Pancreas (tissue), 10 donors: Measurements from ENCODE around the gene SHB. TPM values are rescaled to one million over a fixed set of nuclear protein-coding genes. Genes with fewer than 3 reads are reported as not detected.

Experiments used
- ATAC-seq, 4 donors: fragments of 200-7000 bp; cut with Tn5 transposase; one replicate each; pipeline versions ENCODE4 v1.8.0 to v1.9.1; 2020; ENCODE audit warnings: mild to moderate bottlenecking in 4 of 4, moderate library complexity in 4 of 4
- DNase-seq, 6 donors: peaks; one replicate each; pipeline ENCODE4 v3.0.0-alpha.2; 2020
- FAIRE-seq: peaks from 2 replicates; lab custom pipeline; 2012; peaks lifted over from hg19 to GRCh38; lab: Jason Lieb, UNC
- H3K27ac ChIP-seq, 4 donors: fragments of 200-600 bp; sonication (generic); 1 replicate in 3 of 4; 2 replicates in 1 of 4; pipeline versions ENCODE4 v1.5.0 to v1.8.0; 2020
- H3K27me3 ChIP-seq, 4 donors: fragments of 200-600 bp; one replicate each; pipeline ENCODE4 v1.8.0; 2021
- H3K36me3 ChIP-seq, 3 donors: fragments of 200-600 bp; sonication (generic) in 1 of 3; one replicate each; pipeline versions ENCODE4 v1.5.0 to v1.8.0; 2020 to 2021
- H3K4me1 ChIP-seq, 3 donors: fragments of 200-600 bp; one replicate each; pipeline ENCODE4 v1.8.0; 2021
- H3K4me3 ChIP-seq, 4 donors: fragments of 200-600 bp; sonication (generic) in 2 of 4; one replicate each; pipeline versions ENCODE4 v1.5.0 to v1.8.0; 2020 to 2021
- H3K9me3 ChIP-seq, 4 donors: fragments of 200-600 bp; one replicate each; pipeline ENCODE4 v1.8.0; 2021
- CTCF ChIP-seq, 4 donors: fragments of 200-600 bp; sonication (generic) in 3 of 4; IDR thresholded peaks; one replicate each; pipeline versions ENCODE4 v1.5.0 to v1.8.0; 2021; ENCODE audit warnings: antibody characterized with exemption in 4 of 4
- WGBS, 2 donors: extraction: QIAGEN DNeasy Blood & Tissue Kit; methylation state at CpG; one replicate each; pipeline ENCODE4 v1.1.7; 2013; 5-methylcytosine and 5-hydroxymethylcytosine counted together
- intact Hi-C, 3 donors: fragments of 100-400 bp; cut with DNase I; formaldehyde crosslinking; loops; one replicate each; pipeline versions ENCODE4 v1.11.1 to v1.14.2; 2022
- polyA plus RNA-seq, 2 donors: library from polyadenylated mRNA; stranded (reverse); fragments of 200-250 nt; gene quantifications; one replicate each; pipeline ENCODE4 v1.2.3, GENCODE V29; 2013
- total RNA-seq, 6 donors: library from RNA; stranded (reverse); fragmentation: NEBNext Ultra II Directional in 4 of 6; extraction: Animal tissue kit (Norgen Biotek cat#: 25700) in 4 of 6; gene quantifications; one replicate each; pipeline versions ENCODE4 v1.2.1 to v1.2.4, GENCODE V29; 2021 to 2023
- donor health status: healthy with polysubstance abuse.
- donor health status: DM: no; HTN: no; CAD: no; lungs with moderate emphysema.
- donor health status: DM: no; HTN: no; CAD: no.
- donor health status: control.
- donor health status: control.
- donor health status: Bipolar disorder and iron deficiency.
- donor health status: DM: yes; HTN: yes; CAD: no.
- donor health status: DM: no; HTN: no; CAD: no.
- donor health status: DM: no; HTN: no; CAD: no.
- donor health status: DM: yes; HTN: yes; CAD: no.

SHB gene
- total and polyA plus RNA-seq, 8 donors: 11.5 to 24.2 (median 19.2) TPM

GRCh38 chr9:38079461-38080031 lies 10.5 kb upstream of the SHB start:
- no peak overlapping the region for H3K4me3 ChIP-seq
- WGBS, 2 donors: 77 to 79% methylated on average over 11 of the region's 11 CpGs
- intact Hi-C loops: loop anchor here in 2 of 3 donors (10.0 kb wide), 2 partner anchors 155 to 275 kb away; no protein-coding TSS in a partner anchor
- no peaks in the 10 kb centered on the region for H3K36me3 ChIP-seq
- no peak for TF ChIP-seq CTCF (IDR thresholded peaks at IDR 0.05)
- peaks cover 0 to 4% (median 0%) of the 10 kb centered on the region in 3 donors for H3K4me1 ChIP-seq
- H3K27me3 ChIP-seq: no peaks in the 10 kb centered on the region
- H3K27ac ChIP-seq: peak overlapping the region in 1 of 4 donors; percentile 17
- FAIRE-seq: no peak
- ATAC-seq: peak in 3 of 4 donors; percentile 31 to 78 (median 44)
- H3K9me3 ChIP-seq: no peaks in the 10 kb centered on the region
- no peak for DNase-seq

GRCh38 chr9:38075272-38075671 lies 6.2 kb upstream of the SHB start:
- Histone ChIP-seq H3K27me3 (no peaks in the 10 kb centered on the region), H3K4me1 (peaks cover 0 to 9% (median 2%) of the 10 kb centered on the region in 3 donors), H3K36me3 (no peaks in the 10 kb centered on the region), H3K4me3 (no peak overlapping the region), H3K27ac (no peak overlapping the region), H3K9me3 (no peaks in the 10 kb centered on the region)
- TF ChIP-seq CTCF (IDR thresholded peaks at IDR 0.05): no peak
- intact Hi-C loops: no loop called here
- ATAC-seq: no peak
- DNase-seq: no peak
- 96% methylated on average over 24 to 34 of the region's 34 CpGs for WGBS, 2 donors
- no peak for FAIRE-seq

- DNase-seq: no peak
- Histone ChIP-seq H3K9me3 (no peaks in the 10 kb centered on the region), H3K36me3 (no peaks in the 10 kb centered on the region), H3K27ac (no peak overlapping the region), H3K4me3 (no peak overlapping the region), H3K27me3 (no peaks in the 10 kb centered on the region), H3K4me1 (peaks cover 0 to 14% (median 5%) of the 10 kb centered on the region in 3 donors)
- no peak for ATAC-seq
- no peak for TF ChIP-seq CTCF (IDR thresholded peaks at IDR 0.05)
- intact Hi-C loops: no loop called here
- FAIRE-seq: no peak
- WGBS, 2 donors: 83 to 89% methylated on average over 5 of the region's 5 CpGs
These were observed 5.5 kb upstream of the SHB start for GRCh38 chr9:38074441-38074961.

- H3K9me3 ChIP-seq: no peaks in the 10 kb centered on the region
- H3K4me3 ChIP-seq: no peak overlapping the region
- H3K27me3 ChIP-seq: no peaks in the 10 kb centered on the region
- FAIRE-seq (no peak), DNase-seq (no peak), ATAC-seq (no peak)
- 76 to 85% methylated on average over 3 of the region's 3 CpGs for WGBS, 2 donors
- intact Hi-C loops: no loop called here
- no peaks in the 10 kb centered on the region for H3K36me3 ChIP-seq
- TF ChIP-seq CTCF (IDR thresholded peaks at IDR 0.05): no peak
- H3K27ac ChIP-seq: no peak overlapping the region
- H3K4me1 ChIP-seq: peaks cover 0 to 11% (median 5%) of the 10 kb centered on the region in 3 donors
These were observed 4.9 kb upstream of the SHB start for GRCh38 chr9:38073882-38074281.
